BE2C (cell line): ENCODE measurements around the gene BCKDHA.

Experiments
- DNase-seq: peaks from one replicate; pipeline ENCODE4 v3.0.0-alpha.2; 2020
- H3K27me3 ChIP-seq: fragments of 250-450 bp; sonication (Bioruptor Pico); 2 replicates; pipeline ENCODE4 v1.5.1; 2020; ENCODE audit warnings: mild to moderate bottlenecking
- H3K36me3 ChIP-seq: fragments of 250-450 bp; sonication (Bioruptor Pico); 2 replicates; pipeline ENCODE4 v1.5.1; 2020; ENCODE audit warnings: mild to moderate bottlenecking
- H3K4me1 ChIP-seq: fragments of 250-450 bp; sonication (Bioruptor Pico); 2 replicates; pipeline ENCODE4 v1.5.1; 2020
- H3K4me3 ChIP-seq: 2 replicates; pipeline ENCODE4 v1.5.1; 2011; ENCODE audit warnings: low read depth, low read length
- H3K9me3 ChIP-seq: fragments of 250-450 bp; sonication (Bioruptor Pico); 2 replicates; pipeline ENCODE4 v1.5.1; 2020
- TF ChIP-seq, protein P1 (sequence below): IDR thresholded peaks from 2 replicates; pipeline ENCODE4 v1.5.1; 2012; ENCODE audit warnings: mild to moderate bottlenecking, low read depth, low read length

The BCKDHA gene

GRCh38 chr19:41435936-41436673 is 38.5 kb downstream of the BCKDHA start:
- no peaks in the 10 kb centered on the region for H3K4me1 ChIP-seq
- TF ChIP-seq, protein P1, sequence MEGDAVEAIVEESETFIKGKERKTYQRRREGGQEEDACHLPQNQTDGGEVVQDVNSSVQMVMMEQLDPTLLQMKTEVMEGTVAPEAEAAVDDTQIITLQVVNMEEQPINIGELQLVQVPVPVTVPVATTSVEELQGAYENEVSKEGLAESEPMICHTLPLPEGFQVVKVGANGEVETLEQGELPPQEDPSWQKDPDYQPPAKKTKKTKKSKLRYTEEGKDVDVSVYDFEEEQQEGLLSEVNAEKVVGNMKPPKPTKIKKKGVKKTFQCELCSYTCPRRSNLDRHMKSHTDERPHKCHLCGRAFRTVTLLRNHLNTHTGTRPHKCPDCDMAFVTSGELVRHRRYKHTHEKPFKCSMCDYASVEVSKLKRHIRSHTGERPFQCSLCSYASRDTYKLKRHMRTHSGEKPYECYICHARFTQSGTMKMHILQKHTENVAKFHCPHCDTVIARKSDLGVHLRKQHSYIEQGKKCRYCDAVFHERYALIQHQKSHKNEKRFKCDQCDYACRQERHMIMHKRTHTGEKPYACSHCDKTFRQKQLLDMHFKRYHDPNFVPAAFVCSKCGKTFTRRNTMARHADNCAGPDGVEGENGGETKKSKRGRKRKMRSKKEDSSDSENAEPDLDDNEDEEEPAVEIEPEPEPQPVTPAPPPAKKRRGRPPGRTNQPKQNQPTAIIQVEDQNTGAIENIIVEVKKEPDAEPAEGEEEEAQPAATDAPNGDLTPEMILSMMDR, result no peak
- no peaks in the 10 kb centered on the region for H3K9me3 ChIP-seq
- peaks cover 25% of the 10 kb centered on the region for H3K36me3 ChIP-seq
- H3K27me3 ChIP-seq, result no peaks in the 10 kb centered on the region
- no peak overlapping the region for H3K4me3 ChIP-seq
- no peak for DNase-seq

GRCh38 chr19:41436674-41436951 is 39.0 kb downstream of the BCKDHA start:
- Histone ChIP-seq H3K4me1 (no peaks in the 10 kb centered on the region), H3K9me3 (no peaks in the 10 kb centered on the region), H3K36me3 (peaks cover 20% of the 10 kb centered on the region), H3K4me3 (no peak overlapping the region), H3K27me3 (no peaks in the 10 kb centered on the region)
- DNase-seq, result no peak
- TF ChIP-seq, protein P1, result no peak

GRCh38 chr19:41437944-41438574 is 40.4 kb downstream of the BCKDHA start:
- no peaks in the 10 kb centered on the region for H3K4me1 ChIP-seq
- H3K4me3 ChIP-seq, result no peak overlapping the region
- H3K27me3 ChIP-seq, result no peaks in the 10 kb centered on the region
- DNase-seq, result no peak
- H3K9me3 ChIP-seq, result no peaks in the 10 kb centered on the region
- TF ChIP-seq, protein P1, result no peak
- H3K36me3 ChIP-seq, result peaks cover 10% of the 10 kb centered on the region

DNA sequence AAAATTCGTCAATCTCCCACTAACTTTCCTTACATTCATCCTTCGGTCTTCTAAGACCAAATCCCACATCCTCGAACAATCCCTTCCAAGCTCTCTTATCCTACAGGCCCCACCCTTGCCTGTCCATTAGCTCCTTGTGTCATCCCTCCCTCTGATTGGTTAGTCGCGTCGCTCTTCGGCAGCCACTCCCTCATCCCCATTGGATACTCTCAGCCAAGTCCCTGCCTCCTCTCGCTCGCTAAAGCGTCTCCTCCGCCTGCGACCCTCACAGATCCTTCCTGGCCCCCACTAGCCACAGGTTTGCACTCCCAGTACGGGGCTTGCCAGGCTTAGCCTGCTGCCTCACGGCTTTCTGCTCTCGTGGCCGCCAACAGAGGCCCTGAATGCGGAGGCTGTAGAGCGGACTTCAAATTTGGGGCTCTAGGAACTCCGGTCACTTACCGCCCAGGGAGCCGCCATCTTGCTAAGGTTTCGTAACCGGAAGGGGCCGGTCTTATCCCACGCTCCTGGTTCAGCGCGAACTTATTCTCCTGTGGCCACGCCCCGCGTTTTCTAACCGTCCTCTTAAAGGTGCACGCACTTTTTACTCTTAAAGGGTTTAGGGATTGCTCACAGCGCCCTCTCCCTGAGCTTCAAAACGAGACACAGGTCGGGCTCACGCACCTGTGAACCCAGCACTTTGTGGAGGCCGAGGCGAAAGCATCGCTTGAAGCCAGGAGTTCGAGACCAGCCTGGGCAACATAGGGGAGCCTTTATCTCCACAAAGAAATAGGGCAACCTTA is 42.0 kb downstream of the BCKDHA start, which contains the start of gene DMAC2:
Gene DMAC2 (minus strand): TSS at position 472 of the 782 bp plus-strand sequence. CDS start 13 bp downstream, at position 459.
- peaks cover 7% of the 10 kb centered on the region; the same call in 1 of the 2 replicates for H3K27me3 ChIP-seq
- DNase-seq, result peak; percentile 96
- TF ChIP-seq, protein P1, result peak; percentile 57
- H3K4me1 ChIP-seq, result no peaks in the 10 kb centered on the region
- H3K36me3 ChIP-seq, result peaks cover 7% of the 10 kb centered on the region
- no peaks in the 10 kb centered on the region for H3K9me3 ChIP-seq
- peak within 1 kb of the TSS; percentile 94 for H3K4me3 ChIP-seq

GRCh38 chr19:41441321-41441945 is 43.8 kb downstream of the BCKDHA start:
- peaks cover 16% of the 10 kb centered on the region for H3K27me3 ChIP-seq
- no peaks in the 10 kb centered on the region for H3K4me1 ChIP-seq
- no peaks in the 10 kb centered on the region for H3K9me3 ChIP-seq
- peaks cover 4% of the 10 kb centered on the region for H3K36me3 ChIP-seq
- TF ChIP-seq, protein P1, result no peak
- no peak for DNase-seq
- H3K4me3 ChIP-seq, result no peak overlapping the region
